Choroid plexus epithelial cell (primary cell): ENCODE results near the gene C4orf33.
"Not testable (repeated sequence)": the region's sequence is repeated elsewhere in the genome, so short reads cannot be mapped to it uniquely, and the experiment has no call there.

Experiments
- DNase-seq: peaks from one replicate; pipeline ENCODE4 v3.0.0-alpha.2; 2010; ENCODE audit warnings: low read depth
- H3K4me3 ChIP-seq: 2 replicates; pipeline ENCODE4 v1.5.1; 2011; ENCODE audit warnings: low read depth, mild to moderate bottlenecking, control low read depth, low read length, moderate library complexity
- TF ChIP-seq, protein P1 (sequence below): conservative IDR thresholded peaks from 2 replicates; pipeline ENCODE4 v1.5.1; 2011; ENCODE audit warnings: low read depth, mild to moderate bottlenecking, control low read depth, inconsistent platforms, low read length, moderate library complexity

Gene C4orf33

DNA sequence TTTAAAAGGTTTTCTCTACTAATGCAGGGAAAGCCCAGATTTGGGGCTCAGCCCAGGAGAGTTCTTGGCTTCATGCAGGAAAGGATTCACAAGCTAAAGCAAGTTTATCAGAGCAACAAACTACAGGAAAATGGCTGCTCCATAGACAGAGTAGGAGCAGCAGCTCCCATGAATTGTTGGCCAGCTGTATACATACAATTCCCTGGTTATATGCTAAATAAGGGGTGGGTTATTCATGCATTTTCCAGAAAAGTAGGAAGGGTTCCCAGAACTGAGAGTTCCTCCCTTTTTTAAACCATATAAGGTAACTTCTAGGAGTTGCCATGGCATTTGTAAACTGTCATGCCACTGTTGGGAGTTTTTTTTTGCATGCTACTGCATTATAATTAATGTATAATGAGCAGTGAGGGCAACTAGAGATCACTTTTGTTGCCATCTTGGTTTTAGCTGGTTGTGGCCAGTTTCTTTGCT lies 2.6 kb downstream of the C4orf33 start:
- H3K4me3 ChIP-seq = no peak overlapping the region
- TF ChIP-seq, protein P1, sequence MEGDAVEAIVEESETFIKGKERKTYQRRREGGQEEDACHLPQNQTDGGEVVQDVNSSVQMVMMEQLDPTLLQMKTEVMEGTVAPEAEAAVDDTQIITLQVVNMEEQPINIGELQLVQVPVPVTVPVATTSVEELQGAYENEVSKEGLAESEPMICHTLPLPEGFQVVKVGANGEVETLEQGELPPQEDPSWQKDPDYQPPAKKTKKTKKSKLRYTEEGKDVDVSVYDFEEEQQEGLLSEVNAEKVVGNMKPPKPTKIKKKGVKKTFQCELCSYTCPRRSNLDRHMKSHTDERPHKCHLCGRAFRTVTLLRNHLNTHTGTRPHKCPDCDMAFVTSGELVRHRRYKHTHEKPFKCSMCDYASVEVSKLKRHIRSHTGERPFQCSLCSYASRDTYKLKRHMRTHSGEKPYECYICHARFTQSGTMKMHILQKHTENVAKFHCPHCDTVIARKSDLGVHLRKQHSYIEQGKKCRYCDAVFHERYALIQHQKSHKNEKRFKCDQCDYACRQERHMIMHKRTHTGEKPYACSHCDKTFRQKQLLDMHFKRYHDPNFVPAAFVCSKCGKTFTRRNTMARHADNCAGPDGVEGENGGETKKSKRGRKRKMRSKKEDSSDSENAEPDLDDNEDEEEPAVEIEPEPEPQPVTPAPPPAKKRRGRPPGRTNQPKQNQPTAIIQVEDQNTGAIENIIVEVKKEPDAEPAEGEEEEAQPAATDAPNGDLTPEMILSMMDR = no peak
- DNase-seq = no peak

DNA sequence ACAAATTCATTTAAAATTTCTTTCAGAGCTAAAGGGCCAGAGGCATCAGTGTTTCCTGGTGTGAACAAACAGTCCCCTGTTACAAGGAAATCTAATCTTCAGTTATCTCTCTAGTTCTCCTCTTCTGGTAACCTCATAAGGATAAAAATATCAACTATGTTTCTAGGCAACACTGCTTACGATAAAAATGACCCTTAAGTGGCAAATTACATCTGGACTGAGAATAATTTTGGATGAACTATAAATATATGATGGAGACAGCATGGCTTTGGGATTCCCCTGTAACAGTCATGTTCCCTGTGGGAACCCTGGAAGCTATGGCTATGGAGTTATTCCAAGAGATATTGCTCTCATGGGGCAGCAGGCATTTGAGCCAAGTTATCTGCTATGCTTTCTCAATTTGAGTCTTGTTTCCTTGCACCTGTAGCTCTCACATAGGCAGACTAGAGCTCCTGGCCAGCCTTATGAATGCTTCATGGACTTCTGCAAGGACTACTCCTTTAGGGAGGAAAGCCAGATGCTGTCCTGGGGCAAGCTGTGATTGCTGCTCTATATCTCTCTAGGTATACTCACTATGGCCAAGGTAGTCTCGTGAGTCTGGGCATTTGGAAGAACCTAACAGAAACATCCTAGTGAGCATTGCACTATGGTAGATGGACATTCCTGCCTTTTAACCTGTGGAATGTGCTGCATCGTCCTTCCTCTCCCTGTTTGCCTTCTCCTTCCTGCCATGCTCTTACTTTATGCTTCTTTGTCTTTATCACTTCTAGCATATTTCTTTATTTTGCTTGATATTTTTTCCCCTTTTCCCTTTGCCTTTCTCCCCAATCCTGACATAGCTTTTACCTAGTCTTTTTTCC lies 14.2 kb downstream of the C4orf33 start:
- TF ChIP-seq, protein P1 = no peak
- DNase-seq = peak; percentile 21
- no peak overlapping the region for H3K4me3 ChIP-seq

DNA sequence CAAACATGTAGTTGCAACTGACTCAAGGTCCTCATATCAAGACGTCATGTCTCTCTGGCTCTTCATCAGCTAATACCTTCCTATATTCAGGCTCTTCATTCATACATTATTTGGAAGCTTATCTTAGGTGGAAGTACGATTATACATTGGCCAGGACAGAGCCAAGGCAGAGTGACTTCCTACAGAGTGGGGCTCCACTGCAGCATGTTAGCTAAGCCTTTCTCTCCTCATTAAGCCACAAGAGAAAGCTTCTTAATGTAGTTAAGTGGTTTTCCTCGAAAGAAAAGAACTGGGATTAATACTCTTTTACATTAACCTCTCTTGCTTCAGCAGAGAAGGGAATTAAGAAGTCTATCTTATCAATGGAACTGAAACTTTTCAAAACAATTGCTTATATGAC lies 15.0 kb downstream of the C4orf33 start:
- no peak for DNase-seq
- H3K4me3 ChIP-seq = no peak overlapping the region
- TF ChIP-seq, protein P1 = no peak

DNA sequence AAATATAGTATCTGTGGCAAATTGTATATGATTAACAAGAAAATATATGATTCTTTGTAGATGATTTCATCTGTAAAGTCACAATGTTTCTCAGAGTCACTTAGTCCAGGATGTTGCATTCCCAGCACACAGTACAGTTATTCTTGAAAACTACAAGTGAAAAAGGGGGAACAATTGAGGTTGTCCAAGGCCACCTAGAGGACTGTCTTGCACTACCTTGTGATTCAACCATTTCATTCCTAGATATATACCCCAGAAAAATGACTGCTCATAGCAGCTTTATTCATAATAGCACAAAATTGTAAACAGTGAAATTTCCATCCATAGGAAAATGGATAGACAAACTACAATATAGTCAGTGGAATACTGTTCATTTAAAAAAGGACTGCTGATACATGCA lies 16.0 kb downstream of the C4orf33 start:
- TF ChIP-seq, protein P1 = no peak
- H3K4me3 ChIP-seq = no peak overlapping the region
- no peak for DNase-seq

DNA sequence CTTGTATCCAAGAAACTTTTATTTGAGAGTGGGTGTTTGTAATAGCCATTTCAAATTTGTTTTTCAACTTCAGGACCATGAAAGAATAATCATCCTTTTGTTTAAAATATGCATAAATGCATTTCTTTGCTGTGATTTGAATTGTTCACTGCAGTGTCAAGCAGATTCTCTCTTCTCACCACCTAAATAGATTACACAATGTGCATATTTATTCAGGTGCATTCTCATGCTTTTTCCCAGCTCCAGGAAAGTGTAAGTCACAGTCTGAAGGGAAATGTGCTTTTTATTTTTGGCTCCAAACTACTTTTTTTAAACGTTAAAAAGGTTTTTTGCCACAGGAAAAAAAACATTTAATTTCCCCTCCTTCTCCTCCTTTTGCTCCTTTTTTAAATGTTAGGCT lies 17.5 kb downstream of the C4orf33 start:
- DNase-seq = no peak
- no peak overlapping the region for H3K4me3 ChIP-seq
- TF ChIP-seq, protein P1 = no peak

DNA sequence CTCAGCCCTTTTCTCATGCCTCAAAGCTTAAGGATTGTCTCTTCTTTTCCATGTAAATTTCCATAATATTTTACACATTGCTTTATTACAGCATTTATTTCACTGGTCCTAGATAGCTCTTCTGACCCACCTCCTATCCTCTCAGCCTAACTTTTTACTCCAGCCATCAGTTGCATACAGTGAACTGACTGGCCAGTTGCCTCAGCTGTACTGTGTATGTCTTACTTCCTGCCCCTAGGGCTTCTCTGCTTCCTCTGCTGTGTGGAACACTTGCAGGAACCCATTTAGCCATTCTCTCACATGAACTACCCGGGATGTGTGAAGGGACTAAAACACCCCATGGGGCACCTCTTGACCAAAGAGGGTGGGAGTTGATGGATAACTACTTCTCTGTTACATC lies 18.0 kb downstream of the C4orf33 start:
- no peak for DNase-seq
- TF ChIP-seq, protein P1 = no peak
- no peak overlapping the region for H3K4me3 ChIP-seq

DNA sequence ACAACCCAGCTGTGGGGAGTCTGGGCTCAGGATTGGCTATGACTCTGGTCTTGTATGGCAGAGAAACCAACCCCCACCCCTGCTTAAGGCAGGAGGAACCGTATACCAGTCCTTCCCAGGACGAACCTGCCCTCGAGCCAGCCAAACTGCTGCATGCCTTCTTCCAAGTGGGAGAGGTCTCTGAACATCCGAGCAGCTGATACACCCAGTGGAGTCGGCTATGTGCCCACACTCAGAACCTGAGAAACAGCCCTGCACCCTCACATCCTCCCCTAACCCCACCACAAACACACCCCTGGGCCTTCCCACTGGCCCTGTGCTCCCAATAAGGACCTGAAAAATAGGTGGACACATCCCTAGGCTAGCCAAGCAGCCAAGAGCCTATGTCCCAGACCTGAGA lies 21.8 kb downstream of the C4orf33 start:
- no peak overlapping the region for H3K4me3 ChIP-seq
- DNase-seq = no peak
- TF ChIP-seq, protein P1 = no peak

DNA sequence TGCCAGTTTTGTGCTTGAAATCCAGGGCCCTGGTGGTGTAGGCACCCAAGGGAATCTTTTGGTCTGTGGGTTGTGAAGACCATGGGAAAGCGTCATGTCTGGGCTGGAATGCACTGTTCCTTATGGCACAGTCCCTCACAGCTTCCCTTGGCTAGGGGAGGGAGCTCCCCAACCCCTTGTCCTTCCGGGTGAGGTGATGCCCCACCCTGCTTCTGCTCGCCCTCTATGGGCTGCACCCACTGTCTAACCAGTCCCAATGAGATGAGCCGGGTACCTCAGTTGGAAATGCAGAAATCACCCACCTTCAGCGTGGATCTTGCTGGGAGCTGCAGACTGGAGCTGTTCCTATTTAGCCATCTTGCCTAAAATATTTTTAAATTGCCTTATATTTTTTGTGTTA lies 30.7 kb downstream of the C4orf33 start:
- DNase-seq, H3K4me3 ChIP-seq: not testable (repeated sequence)
